Liver (tissue), 9 donors: ENCODE data around the gene ZNF532. TPM values are rescaled to one million over a fixed set of nuclear protein-coding genes. Genes with fewer than 3 reads are reported as not detected.
A peak's percentile ranks its signal among the peaks of the same experiment; 100 is the strongest.

Experiments used
- DNase-seq: peaks from one replicate; pipeline ENCODE4 v3.0.0-alpha.2; 2017; ENCODE audit warnings: low spot score
- H3K27ac ChIP-seq, 2 donors: one replicate each; pipeline ENCODE4 v1.7.0; 2013; ENCODE audit warnings: inconsistent platforms in 2 of 2, low read length in 2 of 2, control low read depth in 1 of 2, low read depth in 1 of 2, mild to moderate bottlenecking in 1 of 2
- H3K27me3 ChIP-seq, 4 donors: one replicate each; pipeline versions ENCODE4 v1.6.1 to v1.7.0; 2013; ENCODE audit warnings: low read length in 3 of 4, inconsistent platforms in 1 of 4, mild to moderate bottlenecking in 1 of 4, moderate library complexity in 1 of 4; ENCODE audit not compliant: control insufficient read depth in 4 of 4, insufficient read depth in 4 of 4
- H3K36me3 ChIP-seq, 4 donors: one replicate each; pipeline versions ENCODE4 v1.6.1 to v1.7.0; 2013; ENCODE audit warnings: low read length in 3 of 4, mild to moderate bottlenecking in 3 of 4, low read depth in 1 of 4, moderate library complexity in 1 of 4; ENCODE audit not compliant: control insufficient read depth in 4 of 4, insufficient read depth in 3 of 4
- H3K4me1 ChIP-seq, 4 donors: one replicate each; pipeline versions ENCODE4 v1.6.1 to v1.7.0; 2013; ENCODE audit warnings: low read length in 3 of 4, mild to moderate bottlenecking in 3 of 4, moderate library complexity in 1 of 4; ENCODE audit not compliant: control insufficient read depth in 4 of 4, insufficient read depth in 4 of 4
- H3K4me3 ChIP-seq, 3 donors: one replicate each; pipeline versions ENCODE4 v1.6.1 to v1.7.0; 2013; ENCODE audit warnings: low read length in 3 of 3, control low read depth in 1 of 3, low read depth in 1 of 3, mild to moderate bottlenecking in 1 of 3
- H3K9ac ChIP-seq, 2 donors: one replicate each; pipeline ENCODE4 v1.7.0; 2013; ENCODE audit warnings: low read length in 2 of 2, mild to moderate bottlenecking in 2 of 2, moderate library complexity in 2 of 2, control low read depth in 1 of 2, low read depth in 1 of 2
- H3K9me3 ChIP-seq, 4 donors: one replicate each; pipeline versions ENCODE4 v1.6.1 to v1.7.0; 2013; ENCODE audit warnings: low read length in 3 of 4; ENCODE audit not compliant: control insufficient read depth in 4 of 4
- ATF3 ChIP-seq: IDR thresholded peaks from 2 replicates; pipeline ENCODE4 v1.6.1; 2016; ENCODE audit warnings: antibody characterized with exemption
- FOXA1 ChIP-seq: IDR thresholded peaks from 2 replicates; pipeline ENCODE4 v1.6.1; 2016; ENCODE audit warnings: antibody characterized with exemption
- FOXA2 ChIP-seq: IDR thresholded peaks from 2 replicates; pipeline ENCODE4 v1.6.1; 2016; ENCODE audit warnings: antibody characterized with exemption
- JUND ChIP-seq, 2 donors: IDR thresholded peaks; 2 replicates each; pipeline ENCODE4 v1.6.1; 2016; ENCODE audit warnings: antibody characterized with exemption in 2 of 2
- MAX ChIP-seq: IDR thresholded peaks from 2 replicates; pipeline ENCODE4 v1.6.1; 2016; ENCODE audit warnings: antibody characterized with exemption
- RAD21 ChIP-seq, 2 donors: IDR thresholded peaks; 2 replicates each; pipeline ENCODE4 v1.6.1; 2016; ENCODE audit warnings: antibody characterized with exemption in 2 of 2, mild to moderate bottlenecking in 2 of 2
- RXRA ChIP-seq, 2 donors: IDR thresholded peaks; 2 replicates each; pipeline ENCODE4 v1.6.1; 2017 to 2018; ENCODE audit warnings: antibody characterized with exemption in 2 of 2, mild to moderate bottlenecking in 1 of 2
- SP1 ChIP-seq: IDR thresholded peaks from 2 replicates; pipeline ENCODE4 v1.6.1; 2018; ENCODE audit warnings: antibody characterized with exemption, mild to moderate bottlenecking
- YY1 ChIP-seq: IDR thresholded peaks from 2 replicates; pipeline ENCODE4 v1.6.1; 2016; ENCODE audit warnings: antibody characterized with exemption, mild to moderate bottlenecking
- WGBS: extraction: QIAGEN DNeasy Blood & Tissue Kit; methylation state at CpG from one replicate; pipeline ENCODE4 v1.1.7; 2013; 5-methylcytosine and 5-hydroxymethylcytosine counted together
- polyA plus RNA-seq, 2 donors: library from polyadenylated mRNA; stranded (reverse) in 1 of 2; unstranded in 1 of 2; fragments of 200-250 nt in 1 of 2; fragments of >200 nt in 1 of 2; fragmentation: Nextera tagmentation in 1 of 2; extraction: Ambion mirVana in 1 of 2; gene quantifications; one replicate each; pipeline versions ENCODE4 v1.2.1 to v1.2.3, GENCODE V29; 2013 to 2015
- total RNA-seq, 2 donors: library from RNA; depleted of rRNA; stranded (reverse); fragments of >200 nt; gene quantifications; one replicate each; pipeline ENCODE4 v1.2.3, GENCODE V29; 2014
- TF ChIP-seq, protein P1 (sequence below): fragments of 150-350 bp; IDR thresholded peaks from 2 replicates; pipeline ENCODE4 v1.5.1; 2017; ENCODE audit warnings: improper control_type of control experiment, low read depth, low read length; ENCODE audit not compliant: missing input control
- TF ChIP-seq, protein P2 (sequence below): IDR thresholded peaks from 2 replicates; pipeline ENCODE4 v1.6.1; 2016; ENCODE audit warnings: antibody characterized with exemption
- TF ChIP-seq, protein P3 (sequence below): IDR thresholded peaks from 2 replicates; pipeline ENCODE4 v1.6.1; 2016; ENCODE audit warnings: antibody characterized with exemption, mild to moderate bottlenecking
- donor health status: healthy.
- donor health status: healthy.
- donor health status: healthy.
- donor health status: healthy.
- donor health status: healthy.

ZNF532 gene
- total and polyA plus RNA-seq, 4 donors: 0.68 to 5.6 (median 2.5) TPM

DNA sequence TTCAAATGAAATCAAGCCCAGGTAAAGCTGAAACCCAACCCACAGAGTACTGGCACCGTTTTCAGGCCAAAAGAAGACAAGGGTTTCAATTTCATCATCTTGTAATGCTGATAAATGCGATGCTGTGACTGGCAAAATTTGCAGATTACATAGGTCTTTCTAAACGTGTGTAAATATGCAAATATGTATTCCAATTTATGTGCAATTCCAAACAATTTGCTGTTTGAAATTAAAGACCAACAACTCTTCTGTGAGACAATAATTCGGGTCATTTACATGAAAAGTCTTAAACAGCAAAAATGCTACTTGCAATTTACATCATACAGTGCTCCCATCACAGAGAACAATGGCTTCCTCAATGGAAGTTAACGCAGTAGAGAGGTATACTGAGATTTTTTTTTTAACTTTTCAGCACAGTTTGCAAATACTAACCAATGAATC, 2.8 kb upstream of the ZNF532 start:
- H3K9ac ChIP-seq: no peak overlapping the region

DNA sequence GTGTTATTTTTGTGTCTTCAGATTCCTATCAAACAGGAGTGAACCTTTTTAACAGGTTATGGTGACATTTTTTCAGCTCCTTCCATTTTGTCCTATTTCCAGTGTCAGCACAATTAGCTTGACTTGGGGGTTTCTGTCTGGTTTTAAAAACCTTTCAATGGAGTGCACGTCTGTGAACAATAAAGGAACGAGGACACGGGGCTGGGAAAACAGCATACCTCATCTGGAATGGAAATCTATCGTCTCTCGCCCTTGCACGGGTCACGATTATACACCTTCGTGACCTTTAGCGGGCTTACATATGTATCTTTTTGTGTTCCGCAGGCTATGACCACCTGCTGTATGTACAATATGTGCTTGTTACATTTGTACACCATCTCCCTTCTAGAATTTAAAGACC, 2.3 kb upstream of the ZNF532 start:
- no peak for TF ChIP-seq MAX
- TF ChIP-seq, protein P1, sequence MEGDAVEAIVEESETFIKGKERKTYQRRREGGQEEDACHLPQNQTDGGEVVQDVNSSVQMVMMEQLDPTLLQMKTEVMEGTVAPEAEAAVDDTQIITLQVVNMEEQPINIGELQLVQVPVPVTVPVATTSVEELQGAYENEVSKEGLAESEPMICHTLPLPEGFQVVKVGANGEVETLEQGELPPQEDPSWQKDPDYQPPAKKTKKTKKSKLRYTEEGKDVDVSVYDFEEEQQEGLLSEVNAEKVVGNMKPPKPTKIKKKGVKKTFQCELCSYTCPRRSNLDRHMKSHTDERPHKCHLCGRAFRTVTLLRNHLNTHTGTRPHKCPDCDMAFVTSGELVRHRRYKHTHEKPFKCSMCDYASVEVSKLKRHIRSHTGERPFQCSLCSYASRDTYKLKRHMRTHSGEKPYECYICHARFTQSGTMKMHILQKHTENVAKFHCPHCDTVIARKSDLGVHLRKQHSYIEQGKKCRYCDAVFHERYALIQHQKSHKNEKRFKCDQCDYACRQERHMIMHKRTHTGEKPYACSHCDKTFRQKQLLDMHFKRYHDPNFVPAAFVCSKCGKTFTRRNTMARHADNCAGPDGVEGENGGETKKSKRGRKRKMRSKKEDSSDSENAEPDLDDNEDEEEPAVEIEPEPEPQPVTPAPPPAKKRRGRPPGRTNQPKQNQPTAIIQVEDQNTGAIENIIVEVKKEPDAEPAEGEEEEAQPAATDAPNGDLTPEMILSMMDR: no peak
- TF ChIP-seq JUND (IDR thresholded peaks at IDR 0.05): no peak
- no peak for TF ChIP-seq FOXA1
- Histone ChIP-seq H3K36me3 (no peaks in the 10 kb centered on the region), H3K27ac (peak overlapping the region in 1 of 2 donors; percentile 70), H3K9me3 (no peaks in the 10 kb centered on the region), H3K4me3 (no peak overlapping the region), H3K9ac (no peak overlapping the region), H3K27me3 (no peaks in the 10 kb centered on the region), H3K4me1 (peaks cover 0 to 11% (median 4%) of the 10 kb centered on the region in 4 donors)
- no peak for DNase-seq
- WGBS: 96% methylated on average over 10 of the region's 10 CpGs

More for the DNA sequence above, 2.8 kb upstream of the ZNF532 start:
- no peaks in the 10 kb centered on the region for H3K9me3 ChIP-seq
- H3K4me1 ChIP-seq: peaks cover 0 to 11% (median 4%) of the 10 kb centered on the region in 4 donors
- no peak overlapping the region for H3K4me3 ChIP-seq
- no peak for DNase-seq
- no peak overlapping the region for H3K27ac ChIP-seq
- no peak for TF ChIP-seq YY1
- TF ChIP-seq FOXA1: no peak
- no peak for TF ChIP-seq RAD21 (IDR thresholded peaks at IDR 0.05)
- no peak for TF ChIP-seq FOXA2
- TF ChIP-seq, protein P2, sequence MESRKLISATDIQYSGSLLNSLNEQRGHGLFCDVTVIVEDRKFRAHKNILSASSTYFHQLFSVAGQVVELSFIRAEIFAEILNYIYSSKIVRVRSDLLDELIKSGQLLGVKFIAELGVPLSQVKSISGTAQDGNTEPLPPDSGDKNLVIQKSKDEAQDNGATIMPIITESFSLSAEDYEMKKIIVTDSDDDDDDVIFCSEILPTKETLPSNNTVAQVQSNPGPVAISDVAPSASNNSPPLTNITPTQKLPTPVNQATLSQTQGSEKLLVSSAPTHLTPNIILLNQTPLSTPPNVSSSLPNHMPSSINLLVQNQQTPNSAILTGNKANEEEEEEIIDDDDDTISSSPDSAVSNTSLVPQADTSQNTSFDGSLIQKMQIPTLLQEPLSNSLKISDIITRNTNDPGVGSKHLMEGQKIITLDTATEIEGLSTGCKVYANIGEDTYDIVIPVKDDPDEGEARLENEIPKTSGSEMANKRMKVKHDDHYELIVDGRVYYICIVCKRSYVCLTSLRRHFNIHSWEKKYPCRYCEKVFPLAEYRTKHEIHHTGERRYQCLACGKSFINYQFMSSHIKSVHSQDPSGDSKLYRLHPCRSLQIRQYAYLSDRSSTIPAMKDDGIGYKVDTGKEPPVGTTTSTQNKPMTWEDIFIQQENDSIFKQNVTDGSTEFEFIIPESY: no peak
- TF ChIP-seq RXRA (IDR thresholded peaks at IDR 0.05): no peak
- no peak for TF ChIP-seq ATF3
- TF ChIP-seq, protein P3, sequence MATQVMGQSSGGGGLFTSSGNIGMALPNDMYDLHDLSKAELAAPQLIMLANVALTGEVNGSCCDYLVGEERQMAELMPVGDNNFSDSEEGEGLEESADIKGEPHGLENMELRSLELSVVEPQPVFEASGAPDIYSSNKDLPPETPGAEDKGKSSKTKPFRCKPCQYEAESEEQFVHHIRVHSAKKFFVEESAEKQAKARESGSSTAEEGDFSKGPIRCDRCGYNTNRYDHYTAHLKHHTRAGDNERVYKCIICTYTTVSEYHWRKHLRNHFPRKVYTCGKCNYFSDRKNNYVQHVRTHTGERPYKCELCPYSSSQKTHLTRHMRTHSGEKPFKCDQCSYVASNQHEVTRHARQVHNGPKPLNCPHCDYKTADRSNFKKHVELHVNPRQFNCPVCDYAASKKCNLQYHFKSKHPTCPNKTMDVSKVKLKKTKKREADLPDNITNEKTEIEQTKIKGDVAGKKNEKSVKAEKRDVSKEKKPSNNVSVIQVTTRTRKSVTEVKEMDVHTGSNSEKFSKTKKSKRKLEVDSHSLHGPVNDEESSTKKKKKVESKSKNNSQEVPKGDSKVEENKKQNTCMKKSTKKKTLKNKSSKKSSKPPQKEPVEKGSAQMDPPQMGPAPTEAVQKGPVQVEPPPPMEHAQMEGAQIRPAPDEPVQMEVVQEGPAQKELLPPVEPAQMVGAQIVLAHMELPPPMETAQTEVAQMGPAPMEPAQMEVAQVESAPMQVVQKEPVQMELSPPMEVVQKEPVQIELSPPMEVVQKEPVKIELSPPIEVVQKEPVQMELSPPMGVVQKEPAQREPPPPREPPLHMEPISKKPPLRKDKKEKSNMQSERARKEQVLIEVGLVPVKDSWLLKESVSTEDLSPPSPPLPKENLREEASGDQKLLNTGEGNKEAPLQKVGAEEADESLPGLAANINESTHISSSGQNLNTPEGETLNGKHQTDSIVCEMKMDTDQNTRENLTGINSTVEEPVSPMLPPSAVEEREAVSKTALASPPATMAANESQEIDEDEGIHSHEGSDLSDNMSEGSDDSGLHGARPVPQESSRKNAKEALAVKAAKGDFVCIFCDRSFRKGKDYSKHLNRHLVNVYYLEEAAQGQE: no peak
- TF ChIP-seq SP1: no peak
- TF ChIP-seq, protein P1: no peak
- H3K27me3 ChIP-seq: no peaks in the 10 kb centered on the region
- 68% methylated on average over 5 of the region's 5 CpGs for WGBS
- H3K36me3 ChIP-seq: no peaks in the 10 kb centered on the region
